HG03575 (cell line): Measurements from ENCODE around the gene TMEM106C.

ENCODE experiments used
- ATAC-seq: cut with Tn5 transposase; IDR thresholded peaks from one replicate; pipeline ENCODE4 v1.9.1; 2021; ENCODE audit not compliant: unreplicated experiment, insufficient number of reproducible peaks, low FRiP score; ENCODE audit errors: extremely low read depth

Gene TMEM106C

GRCh38 chr12:48007206-48007605 lies 43.8 kb downstream of the TMEM106C start:
- ATAC-seq = no peak

- ATAC-seq = no peak
Measured at GRCh38 chr12:48008349-48008748, 45.0 kb downstream of the TMEM106C start.

- no peak for ATAC-seq
Measured at GRCh38 chr12:48008950-48009349, 45.6 kb downstream of the TMEM106C start.

DNA sequence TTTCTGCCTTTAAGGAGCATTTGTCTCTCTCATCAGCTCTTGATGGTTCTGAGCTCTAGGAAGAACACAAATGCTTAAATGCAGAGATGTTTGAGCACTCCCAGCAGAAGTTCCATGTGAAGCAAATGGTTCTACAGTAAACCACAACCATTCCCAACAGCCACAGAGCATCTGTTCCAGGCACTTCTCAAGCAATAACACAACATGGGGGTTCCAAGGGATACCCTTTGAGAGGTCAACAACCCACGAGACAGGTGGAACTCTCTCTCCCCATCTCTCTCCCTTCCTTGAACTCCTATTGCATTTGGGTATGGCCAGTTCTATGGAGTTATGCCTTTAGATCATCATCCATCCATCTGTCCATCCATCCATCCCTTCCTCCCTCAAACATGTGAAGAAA lies 46.1 kb downstream of the TMEM106C start:
- no peak for ATAC-seq

DNA sequence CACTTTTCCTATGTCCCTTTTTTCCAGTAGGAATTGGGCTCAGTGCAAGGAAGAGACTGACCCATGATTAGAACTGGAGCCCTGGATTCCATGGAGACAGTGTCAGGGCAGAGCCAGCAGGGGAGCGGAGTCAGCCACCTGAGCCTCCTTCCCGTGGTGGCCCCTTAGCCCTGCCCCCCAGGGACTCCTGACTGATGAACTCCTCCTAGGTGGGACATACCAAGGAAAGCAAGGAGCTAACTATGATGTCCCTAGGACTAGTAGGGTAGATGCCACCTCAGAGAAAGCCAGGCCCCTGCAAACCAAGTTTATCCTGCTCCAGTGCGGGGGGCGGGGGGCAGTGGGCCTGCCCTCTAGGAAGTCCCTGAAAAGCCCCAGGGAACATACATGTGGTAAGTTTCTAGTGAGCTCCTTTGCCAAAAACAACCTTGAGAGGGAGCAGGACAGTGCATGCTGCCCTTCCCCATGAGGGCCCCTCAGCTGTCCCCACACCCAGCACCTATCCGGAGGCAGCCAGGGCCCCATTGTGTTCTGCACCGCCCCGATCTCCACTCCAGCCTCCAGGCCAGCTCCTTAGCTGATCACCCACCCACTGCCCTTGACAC lies 47.1 kb downstream of the TMEM106C start:
- ATAC-seq = no peak

DNA sequence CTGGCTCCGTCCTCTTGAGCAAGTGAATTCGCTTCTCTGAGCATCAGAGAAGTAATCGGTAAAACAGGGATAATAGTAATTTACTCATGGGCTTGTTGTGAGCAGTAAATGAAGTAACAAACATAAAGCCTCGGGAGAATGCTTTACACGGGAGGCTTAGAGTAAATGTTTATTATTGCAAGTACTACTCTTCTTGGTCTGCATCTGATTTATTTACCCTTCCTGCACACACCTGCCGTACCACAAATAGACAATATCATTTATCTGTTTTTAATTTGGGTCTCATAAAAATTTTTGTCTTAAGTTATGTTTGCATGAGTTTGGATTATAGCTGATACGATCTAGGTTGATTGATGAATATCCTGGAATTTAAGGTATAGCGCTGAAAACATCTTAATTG lies 48.7 kb downstream of the TMEM106C start:
- ATAC-seq = no peak

DNA sequence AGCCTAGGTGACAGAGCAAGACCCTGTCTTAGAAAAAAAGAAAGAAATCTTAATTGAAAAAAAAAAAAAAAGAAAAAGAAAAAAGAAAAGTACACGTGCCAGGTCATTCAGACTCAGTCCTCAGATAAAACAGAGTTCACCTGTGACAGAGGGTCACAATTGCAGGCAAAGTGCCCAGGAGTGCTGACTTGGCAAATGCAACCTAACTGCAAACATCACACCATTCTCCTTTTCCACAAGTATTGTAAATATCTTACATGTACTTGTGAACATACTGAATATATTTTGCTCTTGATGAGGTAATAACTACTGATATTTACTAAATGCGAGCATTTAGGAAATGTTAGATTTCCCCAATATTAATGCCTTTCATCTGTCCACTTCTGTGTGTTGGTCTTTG lies 49.9 kb downstream of the TMEM106C start:
- ATAC-seq = no peak

GRCh38 chr12:48015129-48015528 lies 51.7 kb downstream of the TMEM106C start:
- no peak for ATAC-seq

DNA sequence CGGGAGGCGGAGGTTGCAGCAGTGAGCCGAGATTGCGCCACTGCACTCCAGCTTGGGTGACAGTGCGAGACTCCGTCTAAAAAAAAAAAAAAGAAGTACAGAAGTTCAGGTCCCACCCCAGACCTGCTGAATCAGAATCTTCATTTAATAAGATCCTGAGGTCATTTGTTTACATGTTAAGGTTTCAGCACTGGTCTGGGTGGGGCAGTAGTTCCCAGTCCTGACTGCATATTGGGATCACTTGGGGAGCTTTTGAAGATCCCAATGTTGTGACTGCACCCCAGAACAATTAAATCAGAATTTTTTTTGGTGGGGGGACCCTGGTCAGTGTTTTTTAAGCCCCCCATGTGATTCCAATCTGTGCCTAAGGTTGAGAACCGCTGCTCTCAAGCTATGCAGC lies 52.6 kb downstream of the TMEM106C start:
- ATAC-seq = no peak

DNA sequence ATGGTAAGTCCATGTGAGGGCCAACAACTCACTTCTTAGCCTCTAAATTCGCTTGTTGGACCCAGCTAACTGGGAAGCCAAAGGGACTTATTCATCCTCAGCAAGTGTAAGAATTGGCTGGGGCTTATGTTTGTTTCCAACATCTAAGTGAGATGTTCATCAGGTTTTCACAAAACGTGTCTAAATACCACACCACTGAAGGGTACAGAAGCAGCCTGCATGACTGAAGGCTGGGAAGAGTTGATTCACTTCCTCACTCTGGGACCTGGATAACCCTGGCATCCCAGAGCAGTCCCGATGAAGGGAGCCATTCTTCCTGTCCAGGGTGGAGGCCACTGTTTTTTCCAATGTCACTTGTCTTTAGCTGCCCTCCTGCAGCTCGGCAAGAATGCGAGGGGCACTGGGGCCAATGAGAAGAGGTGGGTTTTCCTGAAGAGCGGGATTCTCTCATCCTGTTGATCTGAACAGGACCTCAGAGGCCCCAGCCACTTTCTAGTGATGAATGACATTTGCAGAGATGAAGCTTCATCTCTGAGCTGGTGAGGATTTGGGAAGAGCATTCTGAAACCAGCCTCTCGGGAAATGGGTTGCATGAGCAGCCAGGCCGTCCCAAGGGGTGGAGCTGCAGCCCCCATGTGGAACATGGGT lies 53.1 kb downstream of the TMEM106C start:
- ATAC-seq = no peak

- ATAC-seq = no peak
Measured at GRCh38 chr12:48017496-48017895, 54.1 kb downstream of the TMEM106C start.

GRCh38 chr12:48017921-48018617 lies 54.7 kb downstream of the TMEM106C start:
- ATAC-seq = no peak
